ENCODE results near the gene HINFP. TPM values are rescaled to one million over a fixed set of nuclear protein-coding genes. Genes with fewer than 3 reads are reported as not detected.

HINFP gene
- total and polyA plus RNA-seq, 2 of the 8 experiments (the other 6 are each of a cell fraction or from before 2014, with no cell fraction given): 35.0 to 37.3 TPM

DNA sequence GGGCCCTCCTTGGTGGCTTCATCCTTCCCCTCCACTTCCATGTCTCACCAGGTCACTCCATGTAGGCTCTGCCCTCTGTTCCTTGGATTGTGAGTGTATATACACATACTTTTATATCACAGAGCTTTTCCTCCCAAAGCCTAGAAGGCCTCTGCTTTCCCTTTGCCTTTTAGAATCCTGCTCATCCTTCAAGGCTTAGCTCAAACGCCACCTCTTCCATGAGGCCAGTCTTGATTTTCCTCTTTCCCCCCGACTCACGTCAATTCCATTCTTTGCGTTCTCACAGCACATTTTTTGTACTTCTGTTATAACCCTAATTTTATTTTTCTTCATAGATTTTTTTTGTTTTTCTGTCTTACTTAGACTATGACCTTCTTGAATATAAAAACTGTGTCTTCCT lies 31.2 kb downstream of the HINFP start:
- Histone ChIP-seq H3K56ac (replicated peaks; ENCODE audit: insufficient read length, low read depth, low read length) (no peak overlapping the region), H2AK5ac (ENCODE audit: low read depth, low read length) (no peak overlapping the region), H3K4me2 (ENCODE audit: insufficient read depth in 1 of 2, low read depth in 2 of 2, low read length in 2 of 2) (no peak overlapping the region), H2AFZ (ENCODE audit: low read length) (no peak overlapping the region), H3K23ac (ENCODE audit: insufficient read length) (no peak overlapping the region), H3K4me3 (ENCODE audit: extremely low read depth in 1 of 4, insufficient read depth in 2 of 4, low read depth in 3 of 4, low read length in 4 of 4) (no peak overlapping the region), H4K5ac (ENCODE audit: insufficient read length, low read depth, low read length) (no peak overlapping the region), H3K4me1 (replicated peaks in 1 of 4; ENCODE audit: control insufficient read depth in 3 of 4, insufficient read depth in 4 of 4, low read length in 3 of 4) (peaks cover 5 to 16% (median 11%) of the 10 kb centered on the region in 4 experiments), H3K36me3 (ENCODE audit: control insufficient read depth in 2 of 4, insufficient read depth in 4 of 4, low read length in 3 of 4) (no peaks in the 10 kb centered on the region), H4K8ac (ENCODE audit: extremely low read depth, insufficient read depth, low read length) (no peak overlapping the region), H3K9ac (replicated peaks in 1 of 4; ENCODE audit: extremely low read depth in 1 of 4, low read depth in 3 of 4, low read length in 3 of 4) (no peak overlapping the region), H2BK5ac (ENCODE audit: low read depth, low read length) (peak overlapping the region; percentile 56; the same call in 1 of the 2 replicates), H3K23me2 (ENCODE audit: low read depth, low read length) (peaks cover 12% of the 10 kb centered on the region; the same call in 1 of the 2 replicates), H3K27me3 (replicated peaks in 1 of 4; ENCODE audit: control insufficient read depth in 3 of 4, extremely low read depth in 1 of 4, insufficient read depth in 3 of 4, low read length in 3 of 4) (peaks cover 16 to 36% (median 29%) of the 10 kb centered on the region in 4 experiments), H3K14ac (ENCODE audit: insufficient read length) (no peak overlapping the region), H3K4ac (replicated peaks; ENCODE audit: insufficient read length, low read depth, low read length) (no peak overlapping the region), H3K79me1 (ENCODE audit: low read depth, low read length) (no peaks in the 10 kb centered on the region), H2BK120ac (replicated peaks; ENCODE audit: low read depth, low read length) (no peak overlapping the region), H4K91ac (replicated peaks; ENCODE audit: insufficient read length, low read length) (no peak overlapping the region), H2BK20ac (ENCODE audit: low read length) (no peak overlapping the region), H2BK15ac (ENCODE audit: low read length) (peak overlapping the region; percentile 18; the same call in 1 of the 2 replicates), H2BK12ac (ENCODE audit: low read depth, low read length) (no peak overlapping the region), H3K27ac (ENCODE audit: low read depth, low read length) (no peak overlapping the region), H4K20me1 (replicated peaks in 1 of 2; ENCODE audit: control insufficient read depth in 1 of 2, insufficient read depth in 2 of 2, low read length in 2 of 2) (no peaks in the 10 kb centered on the region), H3K79me2 (ENCODE audit: control insufficient read depth in 1 of 2, insufficient read depth in 2 of 2, low read length in 2 of 2) (no peaks in the 10 kb centered on the region), H3K9me3 (ENCODE audit: insufficient read depth in 2 of 2, low read depth in 1 of 2, low read length in 1 of 2) (no peaks in the 10 kb centered on the region), H3K18ac (ENCODE audit: extremely low read depth, low read length) (no peak overlapping the region)
- WGBS, 2 experiments (ENCODE audit: extremely low coverage in 1 of 2, insufficient coverage in 1 of 2, insufficient read length in 1 of 2, insufficient replicate concordance in 2 of 2, low coverage in 1 of 2, low lambda C conversion rate in 2 of 2, missing lambda C conversion rate in 1 of 2): 92 to 100% methylated on average over 3 to 4 of the region's 4 CpGs
- TF ChIP-seq HDAC6 (IDR thresholded peaks at IDR 0.05; ENCODE audit: low read depth, low read length) (no peak), CEBPB (IDR thresholded peaks at IDR 0.05; ENCODE audit: low read depth, low read length) (no peak), ASH2L (IDR thresholded peaks at IDR 0.05; ENCODE audit: low read length) (no peak), SRF (IDR thresholded peaks at IDR 0.05; ENCODE audit: low read depth, low read length) (no peak), SP2 (IDR thresholded peaks at IDR 0.05; ENCODE audit: low read length) (no peak), SIN3A (conservative IDR thresholded peaks at IDR 0.05 in 1 of 2, IDR thresholded peaks at IDR 0.05 in 1 of 2; ENCODE audit: low read depth in 1 of 2, low read length in 2 of 2) (no peak), CHD1 (IDR thresholded peaks at IDR 0.05; ENCODE audit: low read depth, low read length) (no peak)
- DNase-seq (ENCODE audit: low read depth in 1 of 2, low spot score in 2 of 2) (no peak), FAIRE-seq (no peak)
- ChIA-PET POLR2A (ENCODE audit: partially characterized antibody) (interaction anchor here (1.0 to 7.7 kb wide), 4 partner anchors 16 to 68 kb away, joined by 3 to 58 read pairs (median 4); partner anchors contain the start of genes HMBS and NLRX1), CTCF (ENCODE audit: partially characterized antibody) (interaction anchor here (0.8 to 23.6 kb wide), 12 partner anchors 9 to 187 kb away, joined by 3 to 389 read pairs (median 12); partner anchors contain the start of genes C1QTNF5, CBL, NHERF4 and NLRX1)

Data from H1 (cell line).